Stimulated activated naive CD4-positive, alpha-beta T cell treated with Interleukin-2 at 50 U/mL for 16 hours (primary cell): Measurements from ENCODE around the gene RGS12.

Experiments
- DNase-seq: peaks from one replicate; lab custom pipeline; 2025; lab: John Stamatoyannopoulos, UW

Gene RGS12

GRCh38 chr4:3292571-3293400 is at the start of gene RGS12:
TSS of gene RGS12 (plus strand) at chr4:3293021. CDS start at chr4:3316171, 23,150 bp downstream.
- DNase-seq = peak; percentile 88

GRCh38 chr4:3243136-3243780 is 49.6 kb upstream of the RGS12 start:
- DNase-seq = no peak

- no peak for DNase-seq
Observed at GRCh38 chr4:3244002-3244401, 48.8 kb upstream of the RGS12 start.

GRCh38 chr4:3244747-3245146 is 48.1 kb upstream of the RGS12 start:
- no peak for DNase-seq

GRCh38 chr4:3245676-3246075 is 47.1 kb upstream of the RGS12 start:
- no peak for DNase-seq

- DNase-seq = no peak
Observed at GRCh38 chr4:3246458-3247398, 46.1 kb upstream of the RGS12 start.

- DNase-seq = no peak
Observed at GRCh38 chr4:3247399-3248177, 45.2 kb upstream of the RGS12 start.

- no peak for DNase-seq
Observed at GRCh38 chr4:3248178-3248480, 44.7 kb upstream of the RGS12 start.

- DNase-seq = no peak
Observed at GRCh38 chr4:3248811-3249661, 43.8 kb upstream of the RGS12 start, which contains the start of gene MSANTD1. TSS of gene MSANTD1 (plus strand) at chr4:3249159. CDS start at chr4:3249223, 64 bp downstream.

- no peak for DNase-seq
Observed at GRCh38 chr4:3249711-3250437, 42.9 kb upstream of the RGS12 start.

- no peak for DNase-seq
Observed at GRCh38 chr4:3250438-3250955, 42.3 kb upstream of the RGS12 start.

- DNase-seq = no peak
Observed at GRCh38 chr4:3250956-3251690, 41.7 kb upstream of the RGS12 start.

- DNase-seq = no peak
Observed at GRCh38 chr4:3251691-3252479, 40.9 kb upstream of the RGS12 start.

- DNase-seq = no peak
Observed at GRCh38 chr4:3252480-3252828, 40.4 kb upstream of the RGS12 start.

- DNase-seq = no peak
Observed at GRCh38 chr4:3252831-3253641, 39.8 kb upstream of the RGS12 start.

- no peak for DNase-seq
Observed at GRCh38 chr4:3253808-3254207, 39.0 kb upstream of the RGS12 start.

GRCh38 chr4:3254302-3255131 is 38.3 kb upstream of the RGS12 start:
- DNase-seq = no peak
